ENCODE results near the gene STMND1. TPM values are rescaled to one million over a fixed set of nuclear protein-coding genes. Genes with fewer than 3 reads are reported as not detected.
"Not testable (repeated sequence)": the region's sequence is repeated elsewhere in the genome, so short reads cannot be mapped to it uniquely, and the experiment has no call there.

STMND1 gene
- polyA plus RNA-seq, 2 of the 4 experiments (the other 2 are of a cell fraction) = not detected

DNA sequence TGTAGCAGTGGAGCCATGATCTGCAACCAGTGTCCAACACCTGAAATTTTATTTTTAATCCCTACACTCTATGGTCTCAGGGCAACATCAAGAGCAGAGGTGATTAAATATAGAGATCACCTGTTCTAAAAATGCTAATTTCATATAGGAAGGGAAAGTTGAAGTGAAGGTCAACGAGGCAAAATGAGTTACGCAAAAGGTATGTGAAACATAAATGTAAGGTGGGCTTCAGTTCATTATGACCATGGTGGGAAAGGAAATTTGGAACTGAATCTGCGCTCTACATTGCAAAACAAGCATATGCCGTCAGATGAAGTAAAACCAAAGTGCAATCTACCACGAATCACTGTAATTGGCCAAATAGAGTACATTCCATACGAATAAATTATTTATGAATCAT is 35.2 kb upstream of the STMND1 start:
- ATAC-seq (no peak), FAIRE-seq (no peak), DNase-seq (ENCODE audit: low read depth in 1 of 2, low spot score in 1 of 2) (no peak)
- Histone ChIP-seq H3K9me3 (no peaks in the 10 kb centered on the region; the same call in 2 of the 3 replicates), H3K27ac (no peak overlapping the region), H3K4me1 (no peaks in the 10 kb centered on the region), H3K4me3 (no peak overlapping the region), H3K4me2 (no peak overlapping the region)
- 33% methylated on average over 6 of the region's 6 CpGs for WGBS (ENCODE audit: missing lambda C conversion rate)
- no peak for TF ChIP-seq NPAS2 (CRISPR knock-in tag; IDR thresholded peaks at IDR 0.05; ENCODE audit: borderline replicate concordance)
- TF ChIP-seq, protein P1, sequence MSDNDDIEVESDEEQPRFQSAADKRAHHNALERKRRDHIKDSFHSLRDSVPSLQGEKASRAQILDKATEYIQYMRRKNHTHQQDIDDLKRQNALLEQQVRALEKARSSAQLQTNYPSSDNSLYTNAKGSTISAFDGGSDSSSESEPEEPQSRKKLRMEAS (IDR thresholded peaks at IDR 0.05) = no peak
- no peak for TF ChIP-seq RNF2 (IDR thresholded peaks at IDR 0.05; ENCODE audit: borderline replicate concordance, low read depth)
- TF ChIP-seq CHD4 (IDR thresholded peaks at IDR 0.05; ENCODE audit: borderline replicate concordance) = no peak
- TF ChIP-seq, protein P2, sequence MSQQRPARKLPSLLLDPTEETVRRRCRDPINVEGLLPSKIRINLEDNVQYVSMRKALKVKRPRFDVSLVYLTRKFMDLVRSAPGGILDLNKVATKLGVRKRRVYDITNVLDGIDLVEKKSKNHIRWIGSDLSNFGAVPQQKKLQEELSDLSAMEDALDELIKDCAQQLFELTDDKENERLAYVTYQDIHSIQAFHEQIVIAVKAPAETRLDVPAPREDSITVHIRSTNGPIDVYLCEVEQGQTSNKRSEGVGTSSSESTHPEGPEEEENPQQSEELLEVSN (IDR thresholded peaks at IDR 0.05; ENCODE audit: borderline replicate concordance, low read depth) = no peak
- no peak for TF ChIP-seq KDM1A (IDR thresholded peaks at IDR 0.05; ENCODE audit: low read depth)
- no peak for TF ChIP-seq ZNF302 (CRISPR knock-in tag; IDR thresholded peaks at IDR 0.05)
- TF ChIP-seq RAD21 (conservative IDR thresholded peaks at IDR 0.05 in 1 of 2, IDR thresholded peaks at IDR 0.05 in 1 of 2) = no peak
- TF ChIP-seq NFE2L2 (conservative IDR thresholded peaks at IDR 0.05; ENCODE audit: low read length) = no peak
- TF ChIP-seq GATA3 (IDR thresholded peaks at IDR 0.05; ENCODE audit: borderline replicate concordance) = no peak
- TF ChIP-seq PHF8 (IDR thresholded peaks at IDR 0.05; ENCODE audit: borderline replicate concordance, low read depth) = no peak
- no peak for TF ChIP-seq HEYL (CRISPR knock-in tag; IDR thresholded peaks at IDR 0.05)
- no peak for TF ChIP-seq HDAC2 (IDR thresholded peaks at IDR 0.05)
- TF ChIP-seq, protein P3, sequence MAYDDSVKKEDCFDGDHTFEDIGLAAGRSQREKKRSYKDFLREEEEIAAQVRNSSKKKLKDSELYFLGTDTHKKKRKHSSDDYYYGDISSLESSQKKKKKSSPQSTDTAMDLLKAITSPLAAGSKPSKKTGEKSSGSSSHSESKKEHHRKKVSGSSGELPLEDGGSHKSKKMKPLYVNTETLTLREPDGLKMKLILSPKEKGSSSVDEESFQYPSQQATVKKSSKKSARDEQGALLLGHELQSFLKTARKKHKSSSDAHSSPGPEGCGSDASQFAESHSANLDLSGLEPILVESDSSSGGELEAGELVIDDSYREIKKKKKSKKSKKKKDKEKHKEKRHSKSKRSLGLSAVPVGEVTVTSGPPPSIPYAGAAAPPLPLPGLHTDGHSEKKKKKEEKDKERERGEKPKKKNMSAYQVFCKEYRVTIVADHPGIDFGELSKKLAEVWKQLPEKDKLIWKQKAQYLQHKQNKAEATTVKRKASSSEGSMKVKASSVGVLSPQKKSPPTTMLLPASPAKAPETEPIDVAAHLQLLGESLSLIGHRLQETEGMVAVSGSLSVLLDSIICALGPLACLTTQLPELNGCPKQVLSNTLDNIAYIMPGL (CRISPR knock-in tag; IDR thresholded peaks at IDR 0.05; ENCODE audit: borderline replicate concordance) = no peak
- no peak for TF ChIP-seq KDM5A (IDR thresholded peaks at IDR 0.05)
- TF ChIP-seq RARB (CRISPR knock-in tag; IDR thresholded peaks at IDR 0.05) = no peak
- TF ChIP-seq ZFP36 (IDR thresholded peaks at IDR 0.05; ENCODE audit: borderline replicate concordance, partially characterized antibody) = no peak
- no peak for TF ChIP-seq BHLHE40 (IDR thresholded peaks at IDR 0.05; ENCODE audit: low read depth, low read length)
- no peak for TF ChIP-seq FOXS1 (CRISPR knock-in tag; IDR thresholded peaks at IDR 0.05)
- TF ChIP-seq, protein P4, sequence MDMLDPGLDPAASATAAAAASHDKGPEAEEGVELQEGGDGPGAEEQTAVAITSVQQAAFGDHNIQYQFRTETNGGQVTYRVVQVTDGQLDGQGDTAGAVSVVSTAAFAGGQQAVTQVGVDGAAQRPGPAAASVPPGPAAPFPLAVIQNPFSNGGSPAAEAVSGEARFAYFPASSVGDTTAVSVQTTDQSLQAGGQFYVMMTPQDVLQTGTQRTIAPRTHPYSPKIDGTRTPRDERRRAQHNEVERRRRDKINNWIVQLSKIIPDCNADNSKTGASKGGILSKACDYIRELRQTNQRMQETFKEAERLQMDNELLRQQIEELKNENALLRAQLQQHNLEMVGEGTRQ (IDR thresholded peaks at IDR 0.05) = no peak
- ChIA-PET POLR2A (no interaction called here), CTCF (no interaction called here)

DNA sequence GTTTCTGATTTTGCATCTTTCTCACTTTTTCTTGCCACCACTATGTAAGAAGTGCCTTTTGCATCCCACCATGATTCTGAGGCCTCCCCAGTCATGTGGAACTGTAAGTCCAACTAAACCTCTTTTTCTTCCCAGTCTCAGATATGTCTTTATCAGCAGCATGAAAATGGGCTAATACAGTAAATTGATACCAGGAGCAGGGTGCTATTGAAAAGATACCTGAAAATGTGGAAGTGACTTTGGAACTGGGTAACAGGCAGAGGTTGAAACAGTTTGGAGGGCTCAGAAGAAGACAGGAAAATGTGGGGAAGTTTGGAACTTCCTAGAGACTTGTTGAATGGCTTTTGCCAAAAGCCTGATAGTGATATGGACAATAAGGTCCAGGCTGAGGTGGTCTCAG is 32.9 kb upstream of the STMND1 start:
- POLR2A ChIA-PET, FAIRE-seq, CTCF ChIA-PET: not testable (repeated sequence)

DNA sequence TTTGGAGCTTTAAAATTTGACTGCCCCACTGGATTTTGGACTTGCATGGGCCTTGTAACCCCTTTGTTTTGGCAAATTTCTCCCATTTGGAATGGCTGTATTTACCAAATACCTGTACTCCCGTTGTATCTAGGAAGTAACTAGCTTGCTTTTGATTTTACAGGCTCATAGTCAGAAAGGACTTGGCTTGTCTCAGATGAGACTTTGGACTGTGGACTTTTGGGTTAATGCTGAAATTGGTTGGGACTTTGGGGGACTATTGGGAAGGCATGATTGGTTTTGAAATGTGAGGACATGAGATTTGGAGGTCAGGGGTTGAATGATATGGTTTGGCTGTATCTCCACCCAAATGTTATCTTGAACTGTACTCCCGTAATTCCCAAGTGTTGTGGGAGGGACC is 31.4 kb upstream of the STMND1 start:
- WGBS (ENCODE audit: missing lambda C conversion rate) = 0% methylated on average over 2 of the region's 2 CpGs
- H3K4me3 ChIP-seq; H3K27ac ChIP-seq; DNase-seq (ENCODE audit: low read depth in 1 of 2, low spot score in 1 of 2); CTCF ChIA-PET; H3K4me2 ChIP-seq; ATAC-seq; FAIRE-seq; POLR2A ChIA-PET; H3K4me1 ChIP-seq; H3K9me3 ChIP-seq: not testable (repeated sequence)

More for the DNA sequence above, 32.9 kb upstream of the STMND1 start:
- ATAC-seq; H3K4me1 ChIP-seq; DNase-seq (ENCODE audit: low read depth in 1 of 2, low spot score in 1 of 2); H3K9me3 ChIP-seq; H3K4me2 ChIP-seq; H3K27ac ChIP-seq; H3K4me3 ChIP-seq: not testable (repeated sequence)

DNA sequence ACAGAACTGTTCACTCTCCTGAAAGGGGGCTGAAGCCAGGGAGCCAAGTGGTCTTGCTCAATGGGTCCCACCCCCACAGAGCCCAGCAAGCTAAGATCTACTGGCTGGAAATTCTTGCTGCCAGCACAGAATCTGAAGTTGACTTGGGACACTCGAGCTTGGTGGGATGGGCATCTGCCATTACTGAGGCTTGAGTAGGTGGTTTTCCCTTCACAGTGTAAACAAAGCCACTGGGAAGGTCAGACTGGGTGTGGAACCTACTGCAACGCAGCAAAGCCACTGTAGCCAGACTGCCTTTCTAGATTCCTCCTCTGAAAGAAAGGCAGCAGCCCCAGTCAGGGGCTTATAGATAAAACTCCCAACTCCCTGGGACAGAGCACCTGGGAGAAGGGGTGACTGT is 28.3 kb upstream of the STMND1 start:
- H3K4me2 ChIP-seq; FAIRE-seq; ATAC-seq; H3K27ac ChIP-seq; DNase-seq (ENCODE audit: low read depth in 1 of 2, low spot score in 1 of 2); H3K9me3 ChIP-seq; H3K4me3 ChIP-seq; POLR2A ChIA-PET; H3K4me1 ChIP-seq: not testable (repeated sequence)
- WGBS (ENCODE audit: missing lambda C conversion rate) = 0% methylated on average over 1 of the region's 2 CpGs
- CTCF ChIA-PET = interaction anchor here (1.0 kb wide), 1 partner anchor 13 kb away, joined by 3 read pairs; no protein-coding TSS in a partner anchor
